Neural cell (in vitro differentiated cells): ENCODE data around the gene RPS6KA5. TPM values are rescaled to one million over a fixed set of nuclear protein-coding genes. Genes with fewer than 3 reads are reported as not detected.

Experiments
- H2AFZ ChIP-seq: fragments of 200-600, 300-800 bp; sonication (generic), shearing (Covaris generic); 2 replicates; pipeline ENCODE4 v1.6.0; 2014; ENCODE audit warnings: low read depth, mild to moderate bottlenecking, antibody characterized with exemption, low read length, moderate library complexity
- H3F3A ChIP-seq: fragments of 200-600 bp; shearing (Covaris generic); 2 replicates; pipeline ENCODE4 v1.6.1; 2016; ENCODE audit warnings: mild to moderate bottlenecking, moderate library complexity, mixed read lengths, antibody characterized with exemption, low read length; ENCODE audit not compliant: insufficient read depth, poor library complexity, severe bottlenecking
- H3K27ac ChIP-seq: fragments of 200-600, 300-800 bp; sonication (generic), shearing (Covaris generic); 2 replicates; pipeline ENCODE4 v1.5.1; 2014; ENCODE audit warnings: mild to moderate bottlenecking, low read length, moderate library complexity
- H3K27me3 ChIP-seq: fragments of 300-800, 200-600 bp; sonication (generic), shearing (Covaris generic); 2 replicates; pipeline ENCODE4 v1.6.0; 2014; ENCODE audit warnings: mild to moderate bottlenecking, low read depth, low read length, moderate library complexity; ENCODE audit not compliant: insufficient read depth
- H3K36me3 ChIP-seq: fragments of 300-800, 200-600 bp; sonication (generic), shearing (Covaris generic); 2 replicates; pipeline ENCODE4 v1.5.1; 2014; ENCODE audit warnings: mild to moderate bottlenecking, antibody characterized with exemption, low read length, moderate library complexity; ENCODE audit not compliant: insufficient read depth
- H3K4me2 ChIP-seq: fragments of 300-800, 200-600 bp; sonication (generic), shearing (Covaris generic); 2 replicates; pipeline ENCODE4 v1.6.0; 2014; ENCODE audit warnings: mild to moderate bottlenecking, low read length
- H3K4me3 ChIP-seq: fragments of 300-800, 200-600 bp; sonication (generic), shearing (Covaris generic); 2 replicates; pipeline ENCODE4 v1.5.1; 2014; ENCODE audit warnings: mild to moderate bottlenecking, low read length, moderate library complexity
- H3K79me2 ChIP-seq: fragments of 200-600 bp; shearing (Covaris generic); replicated peaks from 2 replicates; pipeline ENCODE4 v1.6.0; 2014; ENCODE audit warnings: mild to moderate bottlenecking, low read length, moderate library complexity; ENCODE audit not compliant: insufficient read depth
- H3K9ac ChIP-seq: fragments of 300-800, 200-600 bp; sonication (generic), shearing (Covaris generic); 2 replicates; pipeline ENCODE4 v1.6.1; 2016; ENCODE audit warnings: mild to moderate bottlenecking, low read length, mixed read lengths
- H3K9me2 ChIP-seq: fragments of 200-600 bp; shearing (Covaris generic); 2 replicates; pipeline ENCODE4 v1.6.1; 2016; ENCODE audit warnings: mild to moderate bottlenecking, low read length, mixed read lengths; ENCODE audit not compliant: insufficient read depth
- H3K9me3 ChIP-seq: fragments of 200-600, 300-800 bp; sonication (generic), shearing (Covaris generic); 2 replicates; pipeline ENCODE4 v1.6.1; 2016; ENCODE audit warnings: mild to moderate bottlenecking, mixed run types, low read length, moderate library complexity, mixed read lengths
- H4K20me1 ChIP-seq: fragments of 200-600 bp; shearing (Covaris generic); 2 replicates; pipeline ENCODE4 v1.6.1; 2016; ENCODE audit warnings: mild to moderate bottlenecking, mixed run types; ENCODE audit not compliant: insufficient read depth
- EP300 ChIP-seq: fragments of 450-650 bp; conservative IDR thresholded peaks from 2 replicates; pipeline ENCODE4 v1.6.1; 2014; ENCODE audit warnings: antibody characterized with exemption, mild to moderate bottlenecking, moderate library complexity; ENCODE audit not compliant: poor library complexity, severe bottlenecking
- EZH2 ChIP-seq: fragments of 200-600, 300-800 bp; shearing (Covaris generic), sonication (generic); IDR thresholded peaks from 2 replicates; pipeline ENCODE4 v1.6.1; 2014; ENCODE audit warnings: antibody characterized with exemption, low read length, borderline replicate concordance, mild to moderate bottlenecking; ENCODE audit not compliant: insufficient read depth, poor library complexity, severe bottlenecking
- MXI1 ChIP-seq: fragments of 450-650 bp; conservative IDR thresholded peaks from 2 replicates; pipeline ENCODE4 v1.6.1; 2014; ENCODE audit warnings: antibody characterized with exemption, mild to moderate bottlenecking; ENCODE audit not compliant: poor library complexity, severe bottlenecking
- POLR2AphosphoS5 ChIP-seq: IDR thresholded peaks from 2 replicates; pipeline ENCODE4 v1.6.1; 2012
- RAD21 ChIP-seq: fragments of 450-650 bp; conservative IDR thresholded peaks from 2 replicates; pipeline ENCODE4 v1.6.1; 2014; ENCODE audit warnings: antibody characterized with exemption, mild to moderate bottlenecking, moderate library complexity
- SMC3 ChIP-seq: fragments of 450-650 bp; conservative IDR thresholded peaks from 2 replicates; pipeline ENCODE4 v1.6.1; 2014; ENCODE audit warnings: antibody characterized with exemption, mild to moderate bottlenecking, moderate library complexity; ENCODE audit not compliant: poor library complexity
- TAF1 ChIP-seq: IDR thresholded peaks from 2 replicates; pipeline ENCODE4 v1.6.1; 2012; ENCODE audit warnings: low read depth
- polyA plus RNA-seq: library from polyadenylated mRNA; depleted of rRNA; stranded (reverse); fragments of >200 nt; gene quantifications from 2 replicates; pipeline ENCODE4 v1.2.3, GENCODE V29; 2014
- TF ChIP-seq, protein P1 (sequence below): IDR thresholded peaks from 2 replicates; pipeline ENCODE4 v1.6.1; 2012; ENCODE audit warnings: borderline replicate concordance
- TF ChIP-seq, protein P2 (sequence below): fragments of 450-650 bp; IDR thresholded peaks from 2 replicates; pipeline ENCODE4 v1.5.1; 2014; ENCODE audit warnings: antibody characterized with exemption, mild to moderate bottlenecking, moderate library complexity; ENCODE audit not compliant: poor library complexity, severe bottlenecking

RPS6KA5 gene
- polyA plus RNA-seq, 1 donor from 2014 or later: 6.3 TPM

DNA sequence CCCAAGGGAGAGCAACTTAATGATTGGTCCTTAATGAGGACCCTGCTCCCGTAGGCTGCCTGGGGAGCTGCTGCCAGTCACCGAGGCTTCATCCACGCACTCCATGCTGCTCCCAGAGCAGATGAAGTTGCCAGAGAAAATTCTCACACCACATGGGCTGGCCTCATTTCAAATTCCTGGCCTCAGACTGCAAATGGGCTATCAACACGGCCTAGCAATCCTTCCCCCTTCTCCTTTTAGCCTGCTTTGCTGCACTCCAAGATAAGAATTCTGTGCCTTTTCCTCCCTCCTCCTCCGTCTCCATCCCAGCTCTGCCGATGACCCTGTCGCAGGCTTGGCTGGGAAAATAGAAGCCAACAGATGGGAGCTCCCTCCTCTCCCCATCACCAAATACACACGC, 42.7 kb upstream of the RPS6KA5 start:
- H3F3A ChIP-seq: no peaks in the 10 kb centered on the region
- no peak for TF ChIP-seq POLR2AphosphoS5
- TF ChIP-seq, protein P1, sequence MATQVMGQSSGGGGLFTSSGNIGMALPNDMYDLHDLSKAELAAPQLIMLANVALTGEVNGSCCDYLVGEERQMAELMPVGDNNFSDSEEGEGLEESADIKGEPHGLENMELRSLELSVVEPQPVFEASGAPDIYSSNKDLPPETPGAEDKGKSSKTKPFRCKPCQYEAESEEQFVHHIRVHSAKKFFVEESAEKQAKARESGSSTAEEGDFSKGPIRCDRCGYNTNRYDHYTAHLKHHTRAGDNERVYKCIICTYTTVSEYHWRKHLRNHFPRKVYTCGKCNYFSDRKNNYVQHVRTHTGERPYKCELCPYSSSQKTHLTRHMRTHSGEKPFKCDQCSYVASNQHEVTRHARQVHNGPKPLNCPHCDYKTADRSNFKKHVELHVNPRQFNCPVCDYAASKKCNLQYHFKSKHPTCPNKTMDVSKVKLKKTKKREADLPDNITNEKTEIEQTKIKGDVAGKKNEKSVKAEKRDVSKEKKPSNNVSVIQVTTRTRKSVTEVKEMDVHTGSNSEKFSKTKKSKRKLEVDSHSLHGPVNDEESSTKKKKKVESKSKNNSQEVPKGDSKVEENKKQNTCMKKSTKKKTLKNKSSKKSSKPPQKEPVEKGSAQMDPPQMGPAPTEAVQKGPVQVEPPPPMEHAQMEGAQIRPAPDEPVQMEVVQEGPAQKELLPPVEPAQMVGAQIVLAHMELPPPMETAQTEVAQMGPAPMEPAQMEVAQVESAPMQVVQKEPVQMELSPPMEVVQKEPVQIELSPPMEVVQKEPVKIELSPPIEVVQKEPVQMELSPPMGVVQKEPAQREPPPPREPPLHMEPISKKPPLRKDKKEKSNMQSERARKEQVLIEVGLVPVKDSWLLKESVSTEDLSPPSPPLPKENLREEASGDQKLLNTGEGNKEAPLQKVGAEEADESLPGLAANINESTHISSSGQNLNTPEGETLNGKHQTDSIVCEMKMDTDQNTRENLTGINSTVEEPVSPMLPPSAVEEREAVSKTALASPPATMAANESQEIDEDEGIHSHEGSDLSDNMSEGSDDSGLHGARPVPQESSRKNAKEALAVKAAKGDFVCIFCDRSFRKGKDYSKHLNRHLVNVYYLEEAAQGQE: no peak
- TF ChIP-seq TAF1: no peak
- TF ChIP-seq EP300: no peak
- H3K27ac ChIP-seq: no peak overlapping the region
- H4K20me1 ChIP-seq: no peaks in the 10 kb centered on the region
- H3K4me3 ChIP-seq: no peak overlapping the region
- no peak overlapping the region for H3K9ac ChIP-seq
- H3K79me2 ChIP-seq: no peaks in the 10 kb centered on the region
- no peaks in the 10 kb centered on the region for H3K27me3 ChIP-seq
- H2AFZ ChIP-seq: no peak overlapping the region
- H3K9me3 ChIP-seq: no peaks in the 10 kb centered on the region
- no peaks in the 10 kb centered on the region for H3K9me2 ChIP-seq
- H3K36me3 ChIP-seq: no peaks in the 10 kb centered on the region
- no peak overlapping the region for H3K4me2 ChIP-seq

- Histone ChIP-seq H2AFZ (no peak overlapping the region), H3K27me3 (no peaks in the 10 kb centered on the region), H3K79me2 (no peaks in the 10 kb centered on the region), H3F3A (no peaks in the 10 kb centered on the region), H3K9me2 (no peaks in the 10 kb centered on the region), H3K4me2 (no peak overlapping the region), H3K4me3 (no peak overlapping the region), H3K9me3 (no peaks in the 10 kb centered on the region), H3K9ac (no peak overlapping the region), H3K27ac (no peak overlapping the region), H3K36me3 (no peaks in the 10 kb centered on the region), H4K20me1 (no peaks in the 10 kb centered on the region)
- TF ChIP-seq TAF1 (no peak), SMC3 (no peak), MXI1 (no peak), EP300 (no peak), POLR2AphosphoS5 (no peak), RAD21 (no peak), EZH2 (no peak)
- TF ChIP-seq, protein P1: no peak
- TF ChIP-seq, protein P2, sequence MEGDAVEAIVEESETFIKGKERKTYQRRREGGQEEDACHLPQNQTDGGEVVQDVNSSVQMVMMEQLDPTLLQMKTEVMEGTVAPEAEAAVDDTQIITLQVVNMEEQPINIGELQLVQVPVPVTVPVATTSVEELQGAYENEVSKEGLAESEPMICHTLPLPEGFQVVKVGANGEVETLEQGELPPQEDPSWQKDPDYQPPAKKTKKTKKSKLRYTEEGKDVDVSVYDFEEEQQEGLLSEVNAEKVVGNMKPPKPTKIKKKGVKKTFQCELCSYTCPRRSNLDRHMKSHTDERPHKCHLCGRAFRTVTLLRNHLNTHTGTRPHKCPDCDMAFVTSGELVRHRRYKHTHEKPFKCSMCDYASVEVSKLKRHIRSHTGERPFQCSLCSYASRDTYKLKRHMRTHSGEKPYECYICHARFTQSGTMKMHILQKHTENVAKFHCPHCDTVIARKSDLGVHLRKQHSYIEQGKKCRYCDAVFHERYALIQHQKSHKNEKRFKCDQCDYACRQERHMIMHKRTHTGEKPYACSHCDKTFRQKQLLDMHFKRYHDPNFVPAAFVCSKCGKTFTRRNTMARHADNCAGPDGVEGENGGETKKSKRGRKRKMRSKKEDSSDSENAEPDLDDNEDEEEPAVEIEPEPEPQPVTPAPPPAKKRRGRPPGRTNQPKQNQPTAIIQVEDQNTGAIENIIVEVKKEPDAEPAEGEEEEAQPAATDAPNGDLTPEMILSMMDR: no peak
Measured at GRCh38 chr14:91100102-91100501, 39.7 kb upstream of the RPS6KA5 start.
